Activated T-helper 17 cell treated with anti-CD3 and anti-CD28 coated beads, Interleukin-2, amount 50 U/mL, for 72 hours (primary cell): ENCODE results near the gene XIRP2. TPM values are rescaled to one million over a fixed set of nuclear protein-coding genes. Genes with fewer than 3 reads are reported as not detected.
"Not testable (repeated sequence)": the region's sequence is repeated elsewhere in the genome, so short reads cannot be mapped to it uniquely, and the experiment has no call there.

Source experiments
- ATAC-seq: fragments of 150-1000 bp; cut with Tn5 transposase; replicated peaks from 2 replicates; pipeline ENCODE4 v1.10.0; 2021; ENCODE audit warnings: mild to moderate bottlenecking, moderate library complexity
- H3K27ac Mint-ChIP-seq: one replicate; pipeline ENCODE4 v1.8.0; 2022; ENCODE audit warnings: mixed read lengths
- H3K27me3 Mint-ChIP-seq: one replicate; pipeline ENCODE4 v1.8.0; 2022; ENCODE audit warnings: mixed read lengths
- H3K36me3 Mint-ChIP-seq: one replicate; pipeline ENCODE4 v1.8.0; 2022; ENCODE audit warnings: low read depth, mild to moderate bottlenecking, mixed read lengths
- H3K4me1 Mint-ChIP-seq: one replicate; pipeline ENCODE4 v1.8.0; 2022; ENCODE audit warnings: mixed read lengths
- H3K4me3 Mint-ChIP-seq: one replicate; pipeline ENCODE4 v1.8.0; 2022; ENCODE audit warnings: mild to moderate bottlenecking, mixed read lengths
- H3K9me3 Mint-ChIP-seq: one replicate; pipeline ENCODE4 v1.8.0; 2022; ENCODE audit warnings: mixed read lengths
- total RNA-seq, 2 donors: library from RNA; stranded (reverse); gene quantifications; one replicate each; pipeline ENCODE4 v1.2.3, GENCODE V29; 2022

Gene XIRP2
- total RNA-seq, 2 donors from 2014 or later = not detected

GRCh38 chr2:167265722-167266121 lies 377.4 kb downstream of the XIRP2 start:
- Mint-ChIP-seq H3K36me3 (no peaks in the 10 kb centered on the region), H3K27me3 (no peaks in the 10 kb centered on the region), H3K27ac (no peak overlapping the region), H3K9me3 (peaks cover 17% of the 10 kb centered on the region), H3K4me3 (no peak overlapping the region), H3K4me1 (no peaks in the 10 kb centered on the region)
- ATAC-seq = no peak

DNA sequence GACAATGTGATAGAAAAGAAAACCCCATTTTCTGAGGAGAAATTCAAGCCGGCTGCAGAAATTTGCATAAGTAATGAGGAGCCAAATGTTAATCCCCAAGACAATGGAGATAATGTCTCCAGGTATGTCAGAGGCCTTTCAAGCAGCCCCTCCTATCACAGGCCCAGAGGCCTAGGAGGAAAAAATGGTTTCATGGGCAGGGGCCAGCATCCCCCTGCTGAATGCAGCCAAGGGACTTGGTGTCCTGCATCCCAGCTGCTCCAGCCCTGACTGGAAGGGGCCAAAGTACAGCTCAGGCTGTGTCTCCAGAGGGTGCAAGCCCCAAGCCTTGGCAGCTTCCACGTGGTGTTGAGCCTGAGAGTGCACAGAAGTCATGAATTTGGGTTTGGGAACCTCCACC lies 380.0 kb downstream of the XIRP2 start:
- H3K27me3 Mint-ChIP-seq, H3K4me3 Mint-ChIP-seq, H3K4me1 Mint-ChIP-seq: not testable (repeated sequence)

GRCh38 chr2:167271932-167272331 lies 383.7 kb downstream of the XIRP2 start:
- peaks cover 17% of the 10 kb centered on the region for H3K9me3 Mint-ChIP-seq

More for the DNA sequence above, 380.0 kb downstream of the XIRP2 start:
- peaks cover 17% of the 10 kb centered on the region for H3K9me3 Mint-ChIP-seq
- not testable (repeated sequence) for H3K36me3 Mint-ChIP-seq, ATAC-seq, H3K27ac Mint-ChIP-seq

DNA sequence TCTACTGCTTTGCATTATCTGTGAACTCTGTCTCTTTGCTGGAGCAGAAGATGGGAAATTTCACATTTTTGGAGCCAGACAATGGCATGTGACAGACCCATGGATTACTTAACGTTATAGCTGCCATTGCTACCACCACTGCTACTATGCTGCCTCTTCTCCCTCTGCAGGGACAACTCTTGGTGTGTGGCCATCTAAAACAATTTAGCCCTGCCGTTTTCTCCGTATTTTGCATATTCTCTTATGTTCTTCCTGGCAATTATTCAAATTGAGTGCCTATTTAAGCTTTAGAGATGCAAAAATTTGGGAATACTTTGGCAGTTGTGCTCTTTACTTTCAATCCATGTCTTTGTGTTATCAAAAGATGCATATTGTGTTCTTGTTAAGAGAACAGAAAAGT lies 386.8 kb downstream of the XIRP2 start:
- no peak for ATAC-seq
- H3K4me1 Mint-ChIP-seq = no peaks in the 10 kb centered on the region
- H3K36me3 Mint-ChIP-seq = no peaks in the 10 kb centered on the region
- no peaks in the 10 kb centered on the region for H3K27me3 Mint-ChIP-seq
- no peak overlapping the region for H3K27ac Mint-ChIP-seq
- no peak overlapping the region for H3K4me3 Mint-ChIP-seq
- no peaks in the 10 kb centered on the region for H3K9me3 Mint-ChIP-seq

More at GRCh38 chr2:167271932-167272331, 383.7 kb downstream of the XIRP2 start:
- H3K27ac Mint-ChIP-seq = no peak overlapping the region
- no peaks in the 10 kb centered on the region for H3K36me3 Mint-ChIP-seq
- no peak for ATAC-seq
- H3K4me3 Mint-ChIP-seq = no peak overlapping the region
- H3K4me1 Mint-ChIP-seq = no peaks in the 10 kb centered on the region
- H3K27me3 Mint-ChIP-seq = no peaks in the 10 kb centered on the region

GRCh38 chr2:167279810-167280209 lies 391.5 kb downstream of the XIRP2 start:
- H3K9me3 Mint-ChIP-seq = no peaks in the 10 kb centered on the region
- peaks cover 7% of the 10 kb centered on the region for H3K27me3 Mint-ChIP-seq
- H3K4me3 Mint-ChIP-seq = no peak overlapping the region
- no peaks in the 10 kb centered on the region for H3K36me3 Mint-ChIP-seq
- H3K4me1 Mint-ChIP-seq = no peaks in the 10 kb centered on the region
- no peak overlapping the region for H3K27ac Mint-ChIP-seq
- no peak for ATAC-seq

DNA sequence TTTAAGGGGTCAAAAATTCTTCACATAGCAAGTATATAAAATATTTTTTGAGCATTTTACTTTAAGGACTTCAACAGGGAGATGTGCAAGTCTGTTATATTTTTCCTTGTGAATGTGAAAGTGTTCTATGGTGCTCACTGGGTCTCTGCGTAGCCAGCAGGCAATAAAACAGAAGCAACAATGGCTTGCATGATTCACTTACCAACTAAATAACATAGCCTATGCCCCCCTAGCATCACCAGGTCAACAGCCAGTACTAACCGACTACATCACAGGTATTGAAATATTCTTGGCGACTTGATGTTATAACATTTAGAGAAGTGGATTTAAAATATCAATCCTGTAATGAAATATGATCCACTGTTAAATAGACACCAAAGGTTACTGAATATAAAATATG lies 398.9 kb downstream of the XIRP2 start:
- Mint-ChIP-seq H3K4me1 (no peaks in the 10 kb centered on the region), H3K4me3 (no peak overlapping the region), H3K27ac (no peak overlapping the region), H3K9me3 (no peaks in the 10 kb centered on the region), H3K27me3 (peaks cover 23% of the 10 kb centered on the region), H3K36me3 (no peaks in the 10 kb centered on the region)
- no peak for ATAC-seq

DNA sequence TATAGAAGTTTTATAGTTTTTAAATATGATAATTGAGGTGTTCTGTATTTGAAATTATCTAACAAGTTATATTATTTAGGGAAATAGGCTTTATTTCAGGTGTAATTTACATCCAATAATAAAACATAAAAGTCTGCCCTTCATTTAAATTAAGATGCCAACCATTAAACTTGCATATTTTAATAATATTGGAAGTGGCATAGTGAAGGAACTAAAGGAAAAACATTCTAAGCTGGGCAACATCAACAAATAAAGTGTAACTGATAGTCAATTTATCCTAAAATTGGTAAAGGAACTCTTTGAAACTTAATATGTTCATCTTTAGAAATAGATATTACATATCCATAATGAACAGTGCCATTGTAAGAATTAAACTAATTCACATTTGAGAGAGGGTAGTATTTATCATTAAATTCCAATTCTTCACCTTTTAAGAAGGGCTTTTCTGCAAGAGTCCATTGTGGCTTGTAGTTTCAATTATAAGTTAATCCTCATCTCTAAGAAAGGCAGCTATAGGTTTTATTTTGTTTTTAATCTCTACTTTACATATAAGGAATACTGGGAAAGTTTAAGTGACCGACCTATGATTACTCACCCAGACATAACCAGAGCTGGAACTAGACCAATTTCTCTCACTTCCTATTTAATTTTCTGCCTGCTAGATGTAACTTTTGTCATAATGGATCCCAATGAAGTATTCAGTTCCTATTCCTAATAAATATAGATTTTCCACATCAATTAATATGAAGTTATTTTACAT lies 401.6 kb downstream of the XIRP2 start:
- peaks cover 9% of the 10 kb centered on the region for H3K36me3 Mint-ChIP-seq
- peaks cover 29% of the 10 kb centered on the region for H3K27me3 Mint-ChIP-seq
- H3K4me1 Mint-ChIP-seq = peaks cover 11% of the 10 kb centered on the region
- no peak overlapping the region for H3K27ac Mint-ChIP-seq
- H3K9me3 Mint-ChIP-seq = no peaks in the 10 kb centered on the region
- ATAC-seq = no peak
- no peak overlapping the region for H3K4me3 Mint-ChIP-seq

- Mint-ChIP-seq H3K36me3 (peaks cover 9% of the 10 kb centered on the region), H3K4me1 (peaks cover 12% of the 10 kb centered on the region), H3K27ac (no peak within 1 kb of the TSS), H3K27me3 (peaks cover 32% of the 10 kb centered on the region), H3K4me3 (peak within 1 kb of the TSS; percentile 85), H3K9me3 (no peaks in the 10 kb centered on the region)
- ATAC-seq = peak; percentile 97
These were observed 404.3 kb downstream of the XIRP2 start, which contains the start of gene B3GALT1 for GRCh38 chr2:167292430-167293171. Gene B3GALT1 (plus strand): TSS chr2:167293001.

GRCh38 chr2:167293172-167293781 lies 405.0 kb downstream of the XIRP2 start:
- Mint-ChIP-seq H3K4me1 (peaks cover 12% of the 10 kb centered on the region), H3K4me3 (peak overlapping the region; percentile 85), H3K36me3 (peaks cover 9% of the 10 kb centered on the region), H3K27ac (no peak overlapping the region), H3K27me3 (peaks cover 25% of the 10 kb centered on the region), H3K9me3 (no peaks in the 10 kb centered on the region)
- peak; percentile 31 for ATAC-seq

GRCh38 chr2:167293943-167294775 lies 405.9 kb downstream of the XIRP2 start:
- H3K27me3 Mint-ChIP-seq = peaks cover 22% of the 10 kb centered on the region
- H3K4me1 Mint-ChIP-seq = peaks cover 12% of the 10 kb centered on the region
- no peak for ATAC-seq
- H3K27ac Mint-ChIP-seq = no peak overlapping the region
- H3K9me3 Mint-ChIP-seq = no peaks in the 10 kb centered on the region
- peak overlapping the region; percentile 85 for H3K4me3 Mint-ChIP-seq
- H3K36me3 Mint-ChIP-seq = peaks cover 9% of the 10 kb centered on the region

DNA sequence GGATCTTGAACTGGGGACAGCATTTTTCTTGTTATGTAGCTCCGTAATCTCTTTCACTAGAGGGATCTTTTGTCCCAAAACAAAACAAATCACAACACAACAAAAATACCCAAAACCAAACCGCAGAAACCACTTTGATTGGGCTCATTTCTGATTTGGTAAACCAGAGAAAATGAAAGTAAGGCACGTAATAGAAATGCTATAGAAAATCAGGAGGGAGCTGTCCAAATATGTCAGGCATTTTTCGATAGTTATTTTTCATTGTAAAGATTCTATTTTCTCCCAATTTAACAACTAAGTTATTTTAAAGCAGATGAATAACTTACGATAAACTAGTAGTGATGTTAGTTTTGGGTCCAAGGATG lies 406.5 kb downstream of the XIRP2 start:
- Mint-ChIP-seq H3K27ac (no peak overlapping the region), H3K36me3 (peaks cover 9% of the 10 kb centered on the region), H3K4me3 (peak overlapping the region; percentile 85), H3K27me3 (peaks cover 22% of the 10 kb centered on the region), H3K9me3 (no peaks in the 10 kb centered on the region), H3K4me1 (peaks cover 12% of the 10 kb centered on the region)
- no peak for ATAC-seq

- no peak for ATAC-seq
- peaks cover 12% of the 10 kb centered on the region for H3K4me1 Mint-ChIP-seq
- no peaks in the 10 kb centered on the region for H3K9me3 Mint-ChIP-seq
- H3K27me3 Mint-ChIP-seq = peaks cover 22% of the 10 kb centered on the region
- H3K27ac Mint-ChIP-seq = no peak overlapping the region
- no peak overlapping the region for H3K4me3 Mint-ChIP-seq
- H3K36me3 Mint-ChIP-seq = peaks cover 9% of the 10 kb centered on the region
These were observed 409.0 kb downstream of the XIRP2 start for GRCh38 chr2:167297292-167297691.

DNA sequence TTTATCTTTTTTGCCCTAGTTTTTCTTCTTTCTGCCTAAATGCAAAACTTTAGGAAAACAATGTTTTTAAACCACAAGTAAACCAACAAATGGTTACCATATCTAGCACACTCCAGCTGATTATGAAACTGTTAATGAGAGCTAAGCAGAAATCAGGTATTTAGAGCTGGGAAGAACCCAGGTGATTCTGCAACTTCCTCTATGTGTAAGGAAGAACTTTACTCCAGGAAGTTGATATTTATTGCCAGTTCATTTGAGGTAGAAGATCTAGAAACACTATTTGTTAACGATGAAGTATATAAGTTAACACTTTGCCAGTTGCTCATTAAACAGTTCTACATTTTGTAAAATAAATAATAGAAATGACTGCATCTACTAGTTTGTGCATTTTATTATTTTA lies 409.7 kb downstream of the XIRP2 start:
- Mint-ChIP-seq H3K36me3 (peaks cover 9% of the 10 kb centered on the region), H3K4me3 (no peak overlapping the region), H3K9me3 (no peaks in the 10 kb centered on the region), H3K27me3 (peaks cover 22% of the 10 kb centered on the region), H3K4me1 (peaks cover 12% of the 10 kb centered on the region), H3K27ac (no peak overlapping the region)
- ATAC-seq = no peak
